CD4-positive, alpha-beta T cell treated with Interleukin-10 for 1 hour (primary cell): ENCODE data around the gene CYP27B1.

Experiments
- DNase-seq: peaks from one replicate; pipeline ENCODE4 v3.0.0-alpha.2; 2020

CYP27B1 gene, protein sequence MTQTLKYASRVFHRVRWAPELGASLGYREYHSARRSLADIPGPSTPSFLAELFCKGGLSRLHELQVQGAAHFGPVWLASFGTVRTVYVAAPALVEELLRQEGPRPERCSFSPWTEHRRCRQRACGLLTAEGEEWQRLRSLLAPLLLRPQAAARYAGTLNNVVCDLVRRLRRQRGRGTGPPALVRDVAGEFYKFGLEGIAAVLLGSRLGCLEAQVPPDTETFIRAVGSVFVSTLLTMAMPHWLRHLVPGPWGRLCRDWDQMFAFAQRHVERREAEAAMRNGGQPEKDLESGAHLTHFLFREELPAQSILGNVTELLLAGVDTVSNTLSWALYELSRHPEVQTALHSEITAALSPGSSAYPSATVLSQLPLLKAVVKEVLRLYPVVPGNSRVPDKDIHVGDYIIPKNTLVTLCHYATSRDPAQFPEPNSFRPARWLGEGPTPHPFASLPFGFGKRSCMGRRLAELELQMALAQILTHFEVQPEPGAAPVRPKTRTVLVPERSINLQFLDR

DNA sequence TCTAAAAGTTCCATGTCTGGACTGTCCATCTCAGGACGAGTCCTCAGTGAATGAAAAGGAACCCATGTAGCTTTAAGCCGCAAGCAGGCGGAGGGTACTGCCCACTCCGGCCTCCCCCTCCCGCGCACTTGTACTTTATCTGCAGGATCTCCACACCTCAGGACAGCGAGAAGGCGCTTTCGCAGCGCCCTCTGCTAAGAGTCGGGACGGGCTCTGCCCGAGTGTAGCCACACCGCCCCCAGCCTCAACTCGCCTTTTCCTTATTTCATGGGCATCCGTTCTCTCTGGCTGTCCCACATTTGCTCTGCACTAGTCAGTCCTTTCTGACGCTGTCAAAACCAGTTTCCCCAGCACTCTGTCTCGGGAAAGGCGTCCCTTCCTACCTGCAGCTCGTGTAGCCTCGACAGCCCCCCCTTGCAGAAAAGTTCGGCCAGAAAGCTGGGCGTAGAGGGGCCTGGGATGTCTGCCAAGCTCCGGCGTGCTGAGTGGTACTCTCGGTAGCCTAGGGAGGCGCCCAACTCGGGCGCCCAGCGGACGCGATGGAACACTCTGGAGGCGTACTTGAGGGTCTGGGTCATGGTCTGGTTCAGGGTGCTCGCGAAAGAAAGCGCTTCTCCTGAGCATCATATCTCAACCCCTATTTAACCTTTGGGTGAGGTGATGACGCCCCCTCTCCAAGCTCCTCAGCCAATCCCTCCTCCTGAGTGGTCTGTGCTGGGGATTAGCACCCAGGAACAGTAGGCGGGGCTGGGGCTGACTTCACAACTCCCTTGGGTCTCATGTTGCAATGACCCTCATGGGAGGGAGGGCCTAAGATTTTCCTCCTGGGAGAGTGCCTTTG lies at the start of gene CYP27B1:
Gene CYP27B1 (minus strand): TSS at position 615 of the 841 bp plus-strand sequence. CDS start 37 bp downstream, at position 578.
- no peak for DNase-seq

DNA sequence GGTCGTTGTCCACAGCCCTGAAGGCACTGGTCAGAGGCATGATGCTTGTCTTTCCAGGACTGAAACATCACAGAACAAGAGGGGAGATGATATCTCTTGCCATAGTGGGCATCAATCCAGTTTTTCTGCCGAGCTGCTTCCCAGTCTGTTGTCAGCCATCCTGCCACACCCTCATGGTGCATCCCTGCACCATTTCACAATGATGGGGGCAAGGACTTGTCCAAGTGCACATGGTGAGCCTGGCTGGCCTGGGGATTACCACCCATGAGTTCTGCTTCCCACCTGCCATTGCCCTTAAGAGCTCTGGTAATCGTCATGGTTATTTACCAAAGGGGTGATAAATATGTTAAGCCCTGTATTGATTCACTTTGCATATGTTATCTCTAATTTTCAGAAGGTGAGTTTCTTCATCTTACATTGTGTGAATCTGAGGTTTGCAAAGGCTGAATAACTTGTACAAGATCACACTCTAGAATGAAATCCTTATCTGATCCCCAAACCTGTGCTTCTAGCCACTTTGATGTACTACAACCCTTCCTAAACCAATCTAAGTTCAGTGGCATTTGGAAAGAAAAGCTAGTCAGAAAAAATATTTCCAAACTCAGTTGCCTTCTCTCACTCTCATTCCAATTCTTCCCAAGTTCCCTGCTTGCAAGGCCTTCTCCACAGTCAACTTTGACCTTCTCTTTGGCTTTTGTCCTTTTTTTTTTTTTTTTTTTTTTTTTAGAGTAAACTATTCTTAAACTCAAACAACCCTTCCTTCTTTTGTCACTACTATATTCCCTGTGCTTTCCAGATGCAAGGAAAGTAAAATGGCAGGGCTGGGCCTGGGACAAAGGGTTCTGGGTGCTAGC lies 49.4 kb upstream of the CYP27B1 start:
- DNase-seq = no peak

DNA sequence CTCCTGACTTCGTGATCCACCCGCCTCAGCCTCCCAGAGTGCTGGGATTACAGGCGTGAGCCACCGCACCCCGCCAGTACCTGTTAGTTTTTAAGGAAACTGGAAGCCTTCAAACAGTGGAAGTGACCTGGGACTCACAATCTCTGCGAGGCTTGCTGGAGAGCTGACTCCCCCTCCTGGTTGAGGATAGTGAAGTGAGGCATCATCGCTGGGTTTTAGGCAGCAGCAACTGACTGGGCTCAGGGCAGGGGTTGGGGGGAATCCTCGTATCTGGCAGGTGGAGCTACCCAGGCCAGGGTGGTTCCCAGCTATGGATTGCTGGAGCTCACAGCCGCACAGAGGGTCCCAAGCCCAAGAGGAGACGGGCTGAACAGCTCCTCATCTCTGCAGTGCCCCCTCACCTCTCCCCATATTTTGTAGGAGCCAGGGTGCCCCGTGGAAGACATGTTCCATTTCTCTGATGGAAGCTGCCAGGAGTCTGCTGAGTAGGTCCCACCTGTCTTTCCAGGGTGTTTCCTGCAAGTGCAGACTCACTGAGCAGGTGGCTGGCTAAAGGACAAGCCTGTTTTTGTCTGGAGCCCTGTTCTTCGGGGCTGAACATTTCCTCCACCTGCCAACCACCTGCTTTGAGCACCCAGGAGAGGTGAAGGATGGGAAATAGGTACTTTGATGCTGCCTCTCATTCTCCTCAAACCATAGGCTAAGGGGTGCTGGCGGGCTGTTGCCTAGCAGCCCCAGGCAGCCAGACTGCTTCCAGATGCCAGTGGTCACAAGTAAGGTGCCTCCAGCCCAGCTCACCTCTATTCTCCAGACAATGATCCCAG lies 48.5 kb upstream of the CYP27B1 start:
- no peak for DNase-seq

DNA sequence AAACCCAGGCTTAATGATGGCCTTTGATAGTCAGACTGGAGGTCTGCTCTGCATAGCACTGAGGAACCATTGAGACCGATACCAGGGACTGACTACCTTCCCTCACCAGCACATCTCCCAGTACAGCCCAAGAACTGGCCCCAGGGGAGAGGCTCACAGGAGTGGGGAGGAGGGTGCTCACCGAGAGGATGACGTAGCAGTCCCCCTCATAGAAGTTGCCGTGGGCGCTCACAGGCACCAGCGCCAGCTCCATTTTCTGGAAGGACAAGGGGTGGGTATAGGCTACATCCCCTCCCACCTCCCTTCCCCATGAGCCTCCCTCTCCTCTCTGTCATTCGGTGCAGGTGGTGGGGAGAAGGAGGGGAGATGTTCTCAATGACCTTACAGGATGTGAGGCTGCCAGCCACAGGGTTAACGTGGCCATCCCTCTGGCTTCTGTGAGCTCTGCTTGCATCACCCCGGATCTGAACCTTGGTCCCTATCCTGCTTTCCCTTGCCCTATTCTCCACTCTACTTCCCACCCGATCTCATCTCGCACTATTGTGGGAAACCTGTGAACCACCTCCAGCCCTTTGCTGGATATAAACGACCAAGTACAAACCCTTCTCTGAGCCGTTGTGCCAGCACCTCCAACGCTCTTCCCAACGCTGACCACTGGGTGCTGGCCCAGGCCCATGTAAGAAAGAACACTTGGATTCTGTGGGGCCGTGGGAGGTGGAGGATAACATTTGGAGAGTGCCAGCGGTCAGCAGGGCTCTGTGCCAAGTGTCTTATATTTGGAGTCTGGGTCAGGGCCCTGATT lies 47.3 kb upstream of the CYP27B1 start:
- DNase-seq = no peak

DNA sequence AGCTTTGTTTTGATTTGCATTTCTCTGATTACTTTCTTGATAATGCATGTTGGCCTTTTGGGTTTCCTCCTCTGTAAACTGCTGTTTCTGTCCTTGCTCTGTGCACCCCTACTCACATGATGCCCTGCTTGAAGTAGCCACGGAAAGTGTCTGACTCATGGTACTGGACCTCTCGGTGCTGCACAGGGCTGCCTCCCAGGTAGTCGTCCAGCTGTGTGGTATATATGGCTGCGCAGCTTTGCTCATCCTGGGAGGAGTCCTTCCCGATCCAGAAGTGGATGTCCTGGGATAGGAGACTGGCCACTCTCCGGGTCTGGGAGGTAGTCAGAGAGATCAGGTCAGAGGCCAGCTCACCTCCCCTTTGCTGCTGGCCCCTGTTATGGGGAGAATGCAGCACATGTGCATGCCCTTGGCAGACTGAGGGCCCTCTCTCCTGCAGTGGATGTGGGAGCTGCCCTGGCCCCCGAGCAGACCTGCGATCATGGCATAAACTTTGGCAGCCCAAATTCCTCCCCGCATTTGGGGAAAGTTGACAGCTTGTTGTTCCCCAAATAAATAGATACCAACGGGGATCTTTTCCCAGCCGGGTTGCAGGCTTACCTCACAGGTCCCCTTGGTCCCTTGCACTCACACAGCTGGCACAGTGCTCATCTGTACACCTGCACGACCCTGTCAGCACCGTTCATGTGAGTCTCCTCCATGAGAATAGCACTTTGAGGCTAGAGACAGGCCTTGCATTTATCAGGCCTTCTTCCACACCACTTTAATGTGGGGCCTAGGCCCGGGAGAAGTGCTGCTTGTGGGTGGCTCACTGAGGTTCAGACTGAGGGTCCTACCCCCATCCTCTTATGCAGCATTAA lies 46.5 kb upstream of the CYP27B1 start:
- no peak for DNase-seq

DNA sequence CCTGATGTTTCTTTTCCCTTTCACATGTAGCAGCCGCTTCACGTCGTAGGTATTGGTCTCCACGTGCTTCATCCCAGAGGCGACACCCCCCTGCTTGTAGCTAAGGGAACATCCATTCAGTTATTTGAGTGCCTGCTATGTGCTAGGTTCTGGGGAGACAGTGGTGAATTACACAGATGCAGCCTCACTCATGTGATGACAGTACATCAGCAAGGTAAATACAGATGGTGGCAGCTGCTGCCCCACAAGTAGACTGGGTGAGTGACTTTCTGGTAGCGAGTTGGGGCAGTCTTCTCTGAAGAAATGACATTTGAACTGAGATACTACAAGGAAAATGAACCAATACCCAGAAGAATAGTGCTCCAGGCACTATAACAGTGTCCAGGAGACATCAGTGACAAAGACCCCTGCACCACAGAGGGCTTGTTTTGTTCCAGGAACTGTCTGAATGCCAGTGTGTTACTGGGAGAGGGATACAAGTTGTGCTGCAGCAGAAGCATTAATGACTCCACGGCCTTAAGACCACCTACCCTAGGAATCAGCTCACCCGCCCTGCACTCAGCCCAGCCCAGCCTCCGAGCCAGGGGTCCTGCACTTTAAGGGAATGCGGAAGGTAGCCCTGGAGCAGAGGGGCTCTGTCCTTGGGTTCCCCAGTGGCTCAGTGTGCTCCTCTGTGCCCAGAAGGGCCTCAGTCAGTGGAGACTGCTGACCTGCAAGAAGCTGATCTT lies 44.3 kb upstream of the CYP27B1 start:
- no peak for DNase-seq

DNA sequence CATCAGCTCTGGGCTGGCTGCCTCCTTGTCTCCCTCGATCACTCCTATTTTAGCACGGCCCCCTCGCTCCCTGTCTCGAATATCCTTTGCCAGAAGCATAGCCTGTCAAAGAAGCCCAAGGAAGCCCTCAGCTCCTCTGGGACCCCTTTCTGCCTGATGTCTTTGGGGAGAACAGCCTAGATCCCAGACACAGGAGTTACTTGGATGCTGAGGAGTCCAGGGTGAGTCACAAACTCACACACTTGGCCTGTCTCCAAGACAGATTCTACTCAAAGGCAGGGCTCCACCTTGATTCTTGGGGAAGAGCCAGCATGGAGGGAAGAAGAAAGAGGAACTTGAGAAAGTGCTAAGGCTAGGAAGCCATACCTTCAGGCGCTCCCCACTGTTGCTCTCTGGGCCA lies 43.6 kb upstream of the CYP27B1 start:
- DNase-seq = no peak

DNA sequence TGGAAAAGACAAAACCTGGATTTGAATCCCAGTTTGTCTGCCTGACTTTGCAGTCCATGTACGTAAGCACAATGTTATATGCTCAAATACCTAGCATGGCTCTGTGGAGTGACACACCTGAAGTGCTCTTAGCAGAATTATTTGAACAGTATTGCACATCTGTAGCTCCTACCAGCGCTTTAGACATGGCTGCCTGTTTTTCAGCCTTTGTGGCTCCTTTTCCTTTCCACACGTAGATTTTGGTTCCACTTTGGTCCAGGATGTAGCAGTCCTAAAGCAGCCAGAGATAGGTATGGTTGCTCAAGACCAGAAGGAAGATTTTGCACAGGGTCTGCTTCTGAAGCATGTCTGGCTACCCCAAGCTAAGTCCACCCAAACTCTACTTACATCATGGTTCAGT lies 42.5 kb upstream of the CYP27B1 start:
- DNase-seq = no peak

DNA sequence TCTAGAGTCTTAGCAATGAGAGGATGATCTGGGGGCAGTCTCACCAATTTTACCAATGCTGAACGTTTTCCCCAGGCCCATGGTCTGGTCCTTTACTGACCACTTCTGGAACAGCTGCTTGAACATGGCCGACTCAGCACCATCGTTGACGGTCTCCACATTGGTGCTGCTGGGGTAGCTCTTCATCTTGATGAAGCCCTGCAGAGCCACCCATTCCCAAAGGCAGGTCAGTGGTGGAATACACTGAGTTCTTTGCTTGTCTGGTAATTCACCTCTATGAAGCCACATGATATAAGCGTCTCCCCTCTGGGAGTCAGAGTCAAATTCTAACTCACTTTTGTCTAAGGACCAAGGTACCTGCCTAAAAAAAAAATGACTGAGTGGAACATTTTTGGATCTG lies 41.5 kb upstream of the CYP27B1 start:
- DNase-seq = no peak

DNA sequence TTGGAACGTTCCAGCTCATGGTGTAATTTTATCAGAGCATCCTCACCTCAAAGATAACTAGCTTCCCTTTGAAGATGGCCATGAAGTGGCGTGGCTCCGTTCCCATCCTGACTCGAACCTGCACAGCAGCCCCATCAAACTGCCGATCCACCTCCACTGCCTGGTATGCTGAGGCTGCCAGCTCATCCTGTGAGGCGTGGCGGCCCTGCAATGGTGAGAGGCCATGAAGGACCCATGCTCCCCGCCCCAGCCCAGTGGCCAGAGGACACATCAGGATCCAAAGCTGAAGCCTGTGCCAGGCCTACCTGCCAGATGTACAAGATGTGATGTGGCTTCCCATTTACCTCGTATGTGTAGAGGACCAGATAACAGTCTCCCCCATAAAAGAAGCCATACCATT lies 40.4 kb upstream of the CYP27B1 start:
- DNase-seq = no peak

DNA sequence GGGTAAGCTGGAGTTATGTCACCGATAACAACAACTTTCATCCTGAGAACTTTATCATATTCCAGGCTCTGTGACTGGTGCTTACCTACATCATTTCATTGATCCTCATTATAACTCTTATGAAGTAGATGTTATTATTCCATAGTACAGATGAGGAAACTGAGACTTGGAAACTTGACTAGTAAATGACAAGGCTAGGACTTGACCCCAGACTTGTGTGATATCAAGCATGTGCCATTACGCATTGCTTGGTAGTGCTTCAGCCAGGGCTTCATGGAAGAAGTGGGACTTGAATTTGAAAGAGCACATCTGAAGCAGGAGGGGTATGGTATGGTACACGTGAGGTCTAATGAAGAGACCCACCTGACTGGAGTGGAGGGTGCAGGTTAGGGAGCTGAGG lies 39.8 kb upstream of the CYP27B1 start:
- DNase-seq = no peak

DNA sequence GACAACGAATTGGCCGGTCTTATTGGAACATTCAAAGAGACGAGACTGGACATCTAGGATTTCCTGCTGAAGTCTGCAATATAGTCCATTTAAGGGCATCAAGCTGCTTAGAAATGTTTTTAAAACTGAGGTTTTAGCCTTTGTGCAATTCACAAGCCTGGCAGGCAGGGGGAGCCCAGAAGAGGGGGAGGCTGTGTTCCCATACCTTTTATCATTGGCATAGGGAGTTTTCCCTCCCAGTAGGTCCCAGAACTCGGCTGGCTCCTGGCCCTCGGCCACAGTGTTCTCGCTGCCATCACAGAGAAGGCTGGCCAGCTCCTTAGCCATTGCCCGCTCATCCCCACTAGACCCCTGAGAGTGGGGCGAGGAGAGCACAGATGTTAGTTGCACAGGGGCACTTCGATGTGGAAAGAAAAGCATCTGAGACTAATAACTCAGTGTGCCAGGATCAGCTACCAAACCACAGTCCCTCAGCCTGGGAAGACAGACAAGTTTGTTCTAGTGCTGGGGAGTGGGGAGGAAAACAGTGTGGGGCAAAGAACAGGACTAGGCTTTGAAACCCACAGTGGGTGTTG lies 36.5 kb upstream of the CYP27B1 start:
- DNase-seq = peak; percentile 45

DNA sequence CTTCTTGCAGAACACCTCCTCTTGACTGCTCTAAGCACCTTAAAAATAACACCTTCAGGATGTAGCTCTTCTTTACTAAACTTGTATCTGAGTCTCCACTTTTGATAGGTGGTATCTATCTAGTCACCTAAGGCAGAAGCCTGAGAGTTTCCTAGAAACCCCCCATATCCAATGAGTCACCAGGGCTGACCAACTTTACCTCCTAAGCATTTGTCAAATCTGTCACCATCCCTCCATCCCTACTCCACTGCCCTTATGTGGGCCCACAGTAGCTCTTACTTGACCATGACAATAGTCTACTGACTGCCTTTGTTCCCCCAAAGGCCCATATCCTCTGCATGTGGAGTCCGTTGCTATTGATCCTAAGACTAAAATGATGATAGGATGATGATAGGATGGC lies 35.7 kb upstream of the CYP27B1 start:
- no peak for DNase-seq

DNA sequence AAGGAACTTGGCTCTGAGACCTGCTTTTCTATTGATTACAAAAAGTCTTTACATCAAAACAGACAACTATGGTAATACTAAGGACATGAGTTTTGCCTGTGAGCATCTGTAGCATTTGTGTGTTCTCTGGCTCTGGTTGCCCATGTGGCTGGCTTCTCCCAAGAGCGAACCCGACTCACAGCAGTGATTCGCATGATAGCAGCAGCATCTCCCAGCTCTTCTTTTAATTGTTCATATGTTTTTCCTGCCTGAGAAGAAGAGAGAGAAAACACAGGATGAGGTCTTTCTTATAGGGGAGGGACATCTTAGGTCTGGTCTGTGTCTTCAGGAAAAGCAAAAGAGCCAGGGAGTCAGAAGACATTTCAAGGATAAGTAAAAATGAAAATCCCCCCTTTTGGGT lies 34.1 kb upstream of the CYP27B1 start:
- no peak for DNase-seq

DNA sequence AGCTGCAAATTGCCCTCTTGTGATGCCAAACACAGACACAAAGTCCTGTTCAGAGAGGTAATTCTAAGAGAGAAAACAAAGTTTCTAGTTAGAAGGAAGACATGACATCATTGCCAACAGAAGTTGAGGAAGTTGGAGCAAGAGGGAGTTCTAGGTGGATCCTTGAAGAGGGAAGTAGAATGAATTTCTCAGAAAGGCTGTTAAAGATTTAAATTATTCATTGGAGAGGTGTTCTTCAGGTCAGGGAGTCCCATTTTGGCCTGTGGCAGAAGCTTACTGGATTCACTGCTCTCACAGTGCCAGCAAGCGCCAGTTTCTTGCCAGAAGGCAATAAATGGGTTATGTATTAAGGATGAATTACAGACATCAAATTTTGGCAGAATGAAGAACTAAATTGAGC lies 31.1 kb upstream of the CYP27B1 start:
- DNase-seq = no peak

DNA sequence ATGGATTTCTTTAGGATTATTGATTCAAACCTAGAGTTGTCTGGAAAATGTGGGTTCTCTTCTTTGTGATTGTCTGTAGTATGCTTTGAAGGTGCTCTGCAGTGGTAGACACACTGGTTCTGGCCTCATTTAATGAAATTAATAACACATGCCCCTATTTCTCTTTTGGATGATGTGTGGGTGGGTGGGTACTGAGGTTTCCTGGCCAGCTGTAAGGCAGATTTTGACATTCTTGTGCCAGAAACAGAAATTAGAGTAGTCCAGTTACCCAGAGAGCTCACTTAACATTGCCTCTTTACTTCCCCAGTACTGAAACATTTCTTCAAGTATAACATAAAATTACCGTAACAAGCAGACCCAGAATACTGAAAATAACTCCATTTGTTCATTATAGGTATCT lies 30.1 kb upstream of the CYP27B1 start:
- no peak for DNase-seq

DNA sequence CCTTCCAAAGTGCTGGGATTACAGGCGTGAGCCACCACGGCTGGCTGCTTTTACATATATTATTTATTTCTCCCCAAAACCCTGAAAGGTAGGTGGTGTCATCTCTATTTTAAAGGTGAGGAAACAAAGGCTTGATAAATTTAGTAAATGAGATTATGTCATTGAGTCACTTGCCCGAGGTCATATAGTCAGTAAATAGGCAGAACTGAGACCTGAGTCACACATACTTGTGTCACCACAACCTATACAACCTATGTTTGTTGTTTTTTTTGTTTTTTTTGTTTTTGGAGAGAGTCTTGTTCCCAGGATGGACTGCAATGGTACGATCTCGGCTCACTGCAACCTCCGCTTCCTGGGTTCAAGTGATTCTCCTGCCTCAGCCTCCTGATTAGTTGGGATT lies 28.5 kb upstream of the CYP27B1 start:
- no peak for DNase-seq

DNA sequence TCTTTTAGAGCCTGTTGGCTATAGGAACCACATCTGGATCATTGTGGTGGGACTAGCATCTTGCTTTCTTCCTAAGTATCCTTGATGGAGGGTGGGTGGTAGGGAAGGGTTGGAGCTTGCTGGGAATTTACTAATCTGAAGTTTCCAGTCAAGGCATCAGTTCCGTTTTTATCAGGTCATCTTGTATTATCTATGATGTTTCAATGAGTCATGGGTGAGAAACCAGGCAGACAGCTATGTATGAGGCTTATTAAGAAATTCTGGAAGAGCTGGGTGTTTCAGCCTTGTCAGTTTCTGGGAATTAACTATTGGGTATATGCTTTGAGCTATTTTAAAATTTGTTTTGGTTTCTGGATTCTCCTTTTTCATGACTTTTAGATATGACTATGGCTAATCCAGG lies 27.0 kb upstream of the CYP27B1 start:
- no peak for DNase-seq

DNA sequence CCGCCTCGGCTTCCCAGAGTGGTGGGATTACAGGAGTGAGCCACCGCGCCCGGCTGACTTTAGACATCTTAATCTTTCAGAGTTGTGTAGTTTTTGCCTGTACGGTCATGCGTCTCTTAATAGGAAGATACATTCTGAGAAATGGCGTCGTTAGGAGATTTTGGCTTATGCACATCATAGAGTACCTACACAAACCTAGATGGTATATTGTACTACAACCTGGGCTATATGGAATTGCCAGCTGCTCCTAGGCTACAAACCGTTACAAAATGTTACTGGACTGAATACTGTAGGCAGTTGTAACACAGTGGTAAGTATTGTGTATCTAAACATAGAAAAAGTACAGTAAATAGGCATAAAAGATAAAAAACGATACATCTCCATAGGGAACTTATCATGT lies 17.0 kb upstream of the CYP27B1 start:
- no peak for DNase-seq
